ENCODE data around the gene GAGE12F.
"Not testable (repeated sequence)": the region's sequence is repeated elsewhere in the genome, so short reads cannot be mapped to it uniquely, and the experiment has no call there.

Gene GAGE12F

GRCh38 chrX:49560542-49560941 is at the start of gene GAGE12F:
TSS of gene GAGE12F (plus strand) at chrX:49560842. CDS start at chrX:49561997, 1,155 bp downstream.
- not testable (repeated sequence) for DNase-seq (ENCODE audit: low spot score)

- not testable (repeated sequence) for DNase-seq (ENCODE audit: low spot score)
These were observed 28.8 kb upstream of the GAGE12F start, which contains the start of gene GAGE12C for GRCh38 chrX:49531877-49532276. TSS of gene GAGE12C (plus strand) at chrX:49532177. CDS start at chrX:49533332, 1,155 bp downstream.

GRCh38 chrX:49541433-49541832 is 19.2 kb upstream of the GAGE12F start, which contains the start of gene GAGE12D:
TSS of gene GAGE12D (plus strand) at chrX:49541733. CDS start at chrX:49542888, 1,155 bp downstream.
- not testable (repeated sequence) for DNase-seq (ENCODE audit: low spot score)

GRCh38 chrX:49550989-49551388 is 9.7 kb upstream of the GAGE12F start, which contains the start of gene GAGE12E:
TSS of gene GAGE12E (plus strand) at chrX:49551289. CDS start at chrX:49552444, 1,155 bp downstream.
- not testable (repeated sequence) for DNase-seq (ENCODE audit: low spot score)

GRCh38 chrX:49568728-49569127 is 8.1 kb downstream of the GAGE12F start:
- DNase-seq (ENCODE audit: low spot score): not testable (repeated sequence)

GRCh38 chrX:49569152-49569551 is 8.5 kb downstream of the GAGE12F start:
- not testable (repeated sequence) for DNase-seq (ENCODE audit: low spot score)

- DNase-seq (ENCODE audit: low spot score): not testable (repeated sequence)
These were observed 9.5 kb downstream of the GAGE12F start, which contains the start of gene GAGE12G for GRCh38 chrX:49570100-49570499. TSS of gene GAGE12G (plus strand) at chrX:49570400. CDS start at chrX:49571555, 1,155 bp downstream.

GRCh38 chrX:49579649-49580048 is 19.0 kb downstream of the GAGE12F start, which contains the start of gene GAGE12H:
TSS of gene GAGE12H (plus strand) at chrX:49579949. CDS start at chrX:49581104, 1,155 bp downstream.
- DNase-seq (ENCODE audit: low spot score): not testable (repeated sequence)

- not testable (repeated sequence) for DNase-seq (ENCODE audit: low spot score)
These were observed 28.6 kb downstream of the GAGE12F start, which contains the start of gene GAGE2A for GRCh38 chrX:49589196-49589595. TSS of gene GAGE2A (plus strand) at chrX:49589496. CDS start at chrX:49590651, 1,155 bp downstream.

GRCh38 chrX:49589769-49590478 is 29.3 kb downstream of the GAGE12F start:
- DNase-seq (ENCODE audit: low spot score): not testable (repeated sequence)

- DNase-seq (ENCODE audit: low spot score): not testable (repeated sequence)
These were observed 29.8 kb downstream of the GAGE12F start for GRCh38 chrX:49590488-49590887.

GRCh38 chrX:49598720-49599119 is 38.1 kb downstream of the GAGE12F start, which contains the start of gene GAGE1:
TSS of gene GAGE1 (plus strand) at chrX:49599020. CDS start at chrX:49600175, 1,155 bp downstream.
- not testable (repeated sequence) for DNase-seq (ENCODE audit: low spot score)

GRCh38 chrX:49610718-49611310 is 50.2 kb downstream of the GAGE12F start:
- DNase-seq (ENCODE audit: low spot score): no peak

Data from CD4-positive, alpha-beta T cell treated with Interleukin-2 at 100 ng/mL for 4 hours (primary cell).